RKO (cell line): ENCODE data around the gene IL37.
A peak's percentile ranks its signal among the peaks of the same experiment; 100 is the strongest.
"Not testable (repeated sequence)": the region's sequence is repeated elsewhere in the genome, so short reads cannot be mapped to it uniquely, and the experiment has no call there.

Experiments
- DNase-seq: peaks from one replicate; pipeline ENCODE4 v3.0.0-alpha.2; 2016; ENCODE audit warnings: low spot score

The IL37 gene

DNA sequence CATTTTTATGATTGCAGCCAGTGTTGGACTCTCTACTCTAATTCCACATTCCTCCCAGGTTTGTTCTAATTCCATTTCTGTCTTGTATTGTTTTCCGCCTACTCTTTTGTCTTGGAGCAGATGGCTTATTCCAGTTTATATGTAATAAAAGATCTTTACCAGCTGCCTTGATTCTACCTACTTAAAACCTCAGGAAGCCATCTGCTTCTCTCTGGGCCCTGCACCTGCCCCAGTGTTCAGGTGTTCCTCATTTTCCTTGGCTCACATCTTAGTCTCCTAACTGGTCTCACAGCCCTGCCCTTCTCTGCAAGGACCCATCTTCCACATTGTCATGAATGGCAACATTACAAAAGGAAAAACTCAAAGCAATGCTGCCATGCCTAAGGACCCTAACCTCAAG is 21.0 kb upstream of the IL37 start:
- DNase-seq, result no peak

- no peak for DNase-seq
Observed at GRCh38 chr2:112891385-112891831, 19.6 kb upstream of the IL37 start.

DNA sequence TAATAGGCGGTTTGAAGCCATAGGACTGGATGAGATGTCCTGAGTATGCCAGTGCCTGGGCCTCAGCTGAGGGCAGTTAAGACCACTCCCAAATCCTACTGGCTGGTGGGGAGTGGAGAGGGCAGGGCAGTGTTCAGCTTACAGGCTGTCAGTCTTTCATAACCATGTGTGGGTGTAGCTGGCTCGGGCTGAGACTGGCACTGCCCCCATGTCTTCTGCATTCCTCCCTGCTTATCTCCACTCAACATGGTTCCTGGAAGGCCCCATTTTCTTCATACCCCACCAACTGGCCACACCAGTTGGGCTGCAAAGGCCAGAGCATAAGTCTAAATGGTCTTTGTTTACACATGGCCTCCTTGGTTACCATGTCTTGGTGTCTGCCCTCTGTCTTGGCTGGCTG is 17.2 kb upstream of the IL37 start:
- no peak for DNase-seq

DNA sequence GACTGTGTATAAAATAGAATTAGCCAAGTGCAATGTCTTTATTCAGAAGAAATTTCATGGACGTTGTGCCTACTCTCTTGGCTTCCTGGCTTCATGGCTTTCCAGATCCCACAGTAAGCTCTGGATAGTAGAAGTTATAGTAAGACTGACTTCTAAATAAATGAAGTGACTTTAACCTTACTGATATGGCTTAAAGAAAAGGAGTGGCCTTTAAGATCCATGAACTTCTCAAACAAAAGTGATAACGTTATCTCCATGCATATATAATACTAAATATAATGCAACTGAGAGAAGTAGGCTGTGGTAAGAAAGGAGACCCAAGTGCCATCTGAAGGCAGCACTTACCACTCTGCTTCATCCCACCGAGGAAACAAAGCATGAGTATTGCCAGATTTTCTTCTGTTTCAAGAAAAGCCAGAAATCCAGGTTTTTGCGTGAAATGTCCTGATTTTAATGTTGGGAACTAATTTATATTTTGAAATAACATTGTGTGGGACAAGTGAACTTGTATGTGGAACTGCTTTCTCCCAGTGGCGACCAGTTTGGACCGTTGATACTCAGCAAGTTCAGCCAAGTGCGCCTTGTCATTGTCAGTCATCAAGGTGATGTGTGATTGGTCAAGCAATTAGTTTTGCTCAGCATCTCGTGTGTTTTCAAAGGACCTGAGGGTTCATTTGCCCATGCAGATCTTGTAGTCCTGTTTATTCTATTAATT is 13.9 kb upstream of the IL37 start:
- DNase-seq, result no peak

DNA sequence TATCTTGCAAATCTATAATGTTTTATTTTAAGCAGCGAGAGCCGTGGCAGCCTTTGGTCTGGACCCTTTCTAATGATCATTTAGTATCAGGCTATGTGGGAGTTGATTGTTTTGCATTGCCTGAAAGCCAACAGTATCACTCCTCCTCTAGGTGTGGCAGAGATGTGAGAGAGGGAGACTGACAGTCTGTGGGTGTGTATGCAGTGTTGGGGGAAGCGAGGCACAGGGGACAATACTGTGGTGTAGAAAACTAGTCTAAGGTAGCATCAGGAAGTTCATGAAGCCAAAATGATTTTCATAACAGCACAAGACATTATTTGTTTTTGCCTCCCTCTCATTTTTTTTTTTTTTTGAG is 13.4 kb upstream of the IL37 start:
- DNase-seq, result no peak

DNA sequence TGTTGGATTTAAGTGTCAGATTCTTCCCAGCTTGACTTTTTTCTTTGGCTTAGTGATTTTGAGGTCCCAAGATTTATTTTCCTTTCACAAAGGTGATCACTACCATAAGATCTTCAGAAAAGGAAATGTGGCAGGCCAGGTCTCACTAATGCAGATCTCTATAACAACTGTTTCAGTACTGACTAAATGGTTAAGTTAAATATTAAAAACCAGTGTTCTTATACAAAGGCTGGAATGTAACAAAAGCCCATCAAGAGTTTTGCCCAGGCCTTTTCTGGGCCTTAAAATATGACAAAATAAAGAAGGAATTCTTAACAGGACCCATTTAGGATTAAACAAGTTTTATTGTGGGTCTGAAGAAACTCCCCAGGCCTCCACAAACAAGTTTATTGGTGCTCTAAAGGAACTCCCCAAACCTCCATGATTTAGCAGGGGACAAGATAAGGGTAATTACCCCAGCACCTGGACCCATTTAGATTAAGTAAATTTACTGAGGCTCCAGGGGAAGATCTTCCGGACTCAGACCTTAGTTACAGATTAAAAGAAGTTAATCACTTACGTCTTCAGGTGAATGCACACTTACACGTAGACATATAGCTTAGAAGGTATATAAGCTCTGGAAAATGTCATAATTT is 9.4 kb upstream of the IL37 start:
- not testable (repeated sequence) for DNase-seq

DNA sequence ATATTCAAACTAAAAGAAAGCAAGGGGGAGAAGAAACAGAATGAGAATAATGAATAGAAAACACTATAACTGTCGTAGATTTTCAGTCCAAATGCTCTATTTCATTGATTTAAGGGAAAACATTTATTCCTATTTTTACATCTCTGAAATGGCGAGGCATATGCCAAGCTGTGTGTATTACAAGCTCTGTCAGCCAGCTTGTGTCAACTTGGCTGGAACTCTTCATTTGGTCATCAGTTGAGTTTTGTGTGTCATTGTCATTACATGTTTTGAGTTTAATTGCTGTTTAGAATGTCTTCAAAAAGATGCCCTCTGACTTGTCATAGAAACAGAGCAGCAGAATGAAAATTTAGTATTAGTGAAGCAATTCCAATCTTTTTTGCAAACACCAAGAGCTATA is 8.1 kb upstream of the IL37 start:
- DNase-seq, result no peak

- DNase-seq, result no peak
Observed at GRCh38 chr2:112904883-112905282, 6.1 kb upstream of the IL37 start.

- no peak for DNase-seq
Observed at GRCh38 chr2:112906276-112906675, 4.7 kb upstream of the IL37 start.

DNA sequence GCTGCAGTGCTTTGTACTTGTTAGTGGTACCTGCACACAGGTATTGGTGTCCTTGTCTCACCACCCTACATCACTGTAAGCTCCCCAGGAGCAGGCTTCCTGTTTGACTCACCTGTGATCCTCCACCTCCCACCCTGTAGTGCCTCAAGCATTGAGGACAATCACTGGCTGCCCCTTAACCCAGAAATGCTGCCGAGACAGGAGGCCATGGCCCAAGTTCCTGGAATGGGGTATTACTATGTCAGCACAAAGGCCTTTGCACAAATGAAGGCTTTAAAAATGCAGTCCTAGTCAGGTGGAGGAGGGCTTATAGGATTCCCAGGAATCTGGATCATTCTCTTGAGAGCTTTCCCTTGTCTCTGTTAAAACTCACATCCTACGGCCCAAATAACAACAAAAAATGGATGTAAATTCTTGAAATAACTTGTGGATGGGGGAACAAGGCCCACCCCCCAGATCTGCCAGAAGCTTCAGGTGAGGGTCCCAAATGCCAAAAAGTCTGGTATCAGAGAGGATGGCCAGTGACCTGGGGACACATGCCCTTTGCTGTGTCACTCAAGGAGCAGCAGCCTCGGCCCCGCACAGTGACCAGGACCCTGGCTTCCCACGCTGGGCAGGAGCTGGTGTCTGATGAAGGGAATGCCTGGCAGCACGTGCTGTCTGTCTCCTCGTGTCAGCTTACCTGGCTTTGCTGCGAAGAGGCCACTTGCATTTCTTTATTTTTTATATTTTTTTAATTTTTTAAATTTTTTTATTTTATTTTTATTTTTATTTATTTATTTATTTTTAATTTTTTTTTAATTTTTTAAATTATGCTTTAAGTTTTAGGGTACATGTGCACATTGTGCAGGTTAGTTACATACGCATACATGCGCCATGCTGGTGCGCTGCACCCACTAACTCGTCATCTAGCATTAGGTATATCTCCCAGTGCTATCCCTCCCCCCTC is 3.7 kb upstream of the IL37 start:
- DNase-seq, result no peak

GRCh38 chr2:112908559-112908958 is 2.4 kb upstream of the IL37 start:
- not testable (repeated sequence) for DNase-seq

- DNase-seq, result no peak
Observed at GRCh38 chr2:112910219-112910618, 746 bp upstream of the IL37 start.

GRCh38 chr2:112912403-112912802 is 1.4 kb downstream of the IL37 start:
- DNase-seq, result no peak

- DNase-seq, result no peak
Observed at GRCh38 chr2:112915300-112916144, 4.6 kb downstream of the IL37 start.

GRCh38 chr2:112916145-112916571 is 5.2 kb downstream of the IL37 start:
- DNase-seq, result no peak

DNA sequence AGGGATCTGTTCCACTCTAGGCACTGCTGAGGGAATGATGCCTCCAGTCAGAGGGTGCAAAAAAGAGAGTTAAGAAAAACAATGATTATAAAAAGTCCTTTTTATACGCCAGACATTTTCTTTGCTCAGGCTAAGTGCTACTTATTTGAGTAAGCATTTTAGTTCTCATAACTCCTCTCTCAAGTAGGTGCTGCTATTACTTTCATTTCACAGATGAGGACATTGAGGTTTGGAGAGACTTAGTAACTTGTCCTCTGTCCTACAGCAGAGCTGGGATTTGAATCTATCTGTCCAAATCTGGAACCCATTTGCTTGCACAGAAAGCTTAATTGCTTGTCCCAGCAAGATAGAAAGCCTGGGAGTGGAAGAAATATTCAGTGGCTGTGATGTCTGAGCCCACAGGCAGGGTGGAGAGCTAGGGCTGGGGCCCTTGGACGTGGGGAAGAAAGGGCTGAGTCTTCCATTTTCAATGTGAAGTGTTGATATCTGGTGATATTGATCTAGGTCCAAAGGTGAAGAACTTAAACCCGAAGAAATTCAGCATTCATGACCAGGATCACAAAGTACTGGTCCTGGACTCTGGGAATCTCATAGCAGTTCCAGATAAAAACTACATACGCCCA is 5.8 kb downstream of the IL37 start:
- no peak for DNase-seq

DNA sequence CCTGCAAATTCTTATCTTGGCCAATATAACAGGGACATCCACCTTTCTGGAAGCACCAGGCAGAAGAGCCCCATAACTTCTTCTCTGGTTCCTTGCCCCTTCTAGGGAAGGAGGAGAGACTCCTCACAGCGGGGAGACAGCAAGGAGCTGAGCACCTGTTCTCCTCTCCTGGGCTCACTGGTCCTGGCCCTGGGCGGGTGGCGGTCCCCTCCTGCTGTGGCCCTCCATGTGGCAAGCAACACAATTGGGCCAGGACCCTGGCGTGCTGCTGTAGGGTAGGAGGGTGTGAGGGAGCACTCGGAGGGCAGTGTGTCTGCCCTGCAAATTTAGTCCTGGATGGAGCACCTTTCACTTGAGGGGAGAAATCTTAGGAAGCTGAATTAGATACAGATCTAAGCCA is 6.9 kb downstream of the IL37 start:
- no peak for DNase-seq

GRCh38 chr2:112918256-112918655 is 7.3 kb downstream of the IL37 start:
- DNase-seq, result no peak

DNA sequence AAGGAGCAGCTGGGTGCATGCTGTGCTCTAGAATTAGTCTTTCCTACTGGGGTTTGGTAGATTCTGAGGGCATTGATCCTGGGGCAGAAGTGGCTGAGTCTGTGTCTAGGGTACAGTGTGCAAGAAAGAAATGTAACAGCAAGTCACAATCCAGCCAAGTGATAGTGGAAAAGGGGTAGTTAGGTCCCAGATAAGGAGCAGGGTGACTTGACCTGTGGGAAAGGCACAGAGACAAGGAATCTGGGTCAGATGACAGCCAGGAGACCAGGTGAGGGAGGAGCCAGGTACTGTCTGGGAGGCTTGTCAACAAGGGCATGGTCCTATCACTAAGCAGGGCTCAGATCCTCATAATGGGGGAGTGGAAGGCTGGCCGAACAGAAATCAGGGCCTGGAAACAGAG is 8.1 kb downstream of the IL37 start:
- no peak for DNase-seq

- DNase-seq, result peak; percentile 22
Observed at GRCh38 chr2:112920923-112921532, 10.1 kb downstream of the IL37 start.

DNA sequence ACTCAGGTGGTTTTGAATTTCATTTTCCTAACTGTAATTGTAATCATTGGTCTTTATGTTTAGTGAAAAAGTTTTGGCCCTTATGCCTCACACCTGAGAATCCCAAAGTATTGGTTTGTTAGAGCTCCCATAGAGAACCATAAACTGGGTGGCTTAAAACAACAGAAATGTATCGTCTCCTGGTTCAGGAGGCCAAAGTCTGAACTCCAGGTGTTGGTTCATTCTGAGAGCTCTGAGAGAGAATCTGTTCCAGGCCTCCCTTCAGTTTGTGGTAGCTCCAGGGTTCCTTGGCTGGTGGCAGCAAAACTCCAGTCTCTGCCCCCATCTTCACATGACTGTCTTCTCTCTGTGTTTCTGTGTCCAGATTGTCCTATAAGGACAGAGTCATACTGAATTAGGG is 11.0 kb downstream of the IL37 start:
- no peak for DNase-seq
